Ovary (tissue), 9 donors: ENCODE measurements around the gene ATP8B1. TPM values are rescaled to one million over a fixed set of nuclear protein-coding genes. Genes with fewer than 3 reads are reported as not detected.

ENCODE experiments used
- DNase-seq, 5 donors: peaks; one replicate each; pipeline ENCODE4 v3.0.0-alpha.2; 2019 to 2020
- H3K27ac ChIP-seq, 2 donors: fragments of 200-600 bp; one replicate each; pipeline versions ENCODE4 v1.5.1 to v1.8.0; 2019 to 2022
- H3K27me3 ChIP-seq: fragments of 200-600 bp; one replicate; pipeline ENCODE4 v1.8.0; 2022
- H3K36me3 ChIP-seq: fragments of 200-600 bp; sonication (generic); one replicate; pipeline ENCODE4 v1.5.1; 2019
- H3K4me1 ChIP-seq: one replicate; pipeline ENCODE4 v1.8.1; 2013; ENCODE audit warnings: mild to moderate bottlenecking, moderate library complexity; ENCODE audit not compliant: insufficient read depth
- H3K4me3 ChIP-seq: fragments of 200-600 bp; sonication (generic); one replicate; pipeline ENCODE4 v1.5.1; 2017
- H3K9me3 ChIP-seq, 2 donors: fragments of 200-600 bp in 1 of 2; sonication (generic) in 1 of 2; one replicate each; pipeline versions ENCODE4 v1.5.1 to v1.8.1; 2013 to 2019; ENCODE audit warnings: mild to moderate bottlenecking in 1 of 2, moderate library complexity in 1 of 2
- EP300 ChIP-seq: sonication (generic); formaldehyde crosslinking; IDR thresholded peaks from one replicate; pipeline ENCODE4 v1.6.1; 2017; ENCODE audit warnings: antibody characterized with exemption
- POLR2A ChIP-seq: fragments of 450-650 bp; IDR thresholded peaks from one replicate; pipeline ENCODE4 v1.6.1; 2017; ENCODE audit warnings: antibody characterized with exemption, mild to moderate bottlenecking, moderate library complexity
- WGBS, 3 donors: extraction: QIAGEN DNeasy Blood & Tissue Kit in 1 of 3; methylation state at CpG; one replicate each; pipeline versions ENCODE4 v1.1.5 to v1.1.7; 2013 to 2017; 5-methylcytosine and 5-hydroxymethylcytosine counted together
- intact Hi-C, 4 donors: fragments of 100-400 bp; cut with DNase I; formaldehyde crosslinking; loops; one replicate each; pipeline versions ENCODE4 v1.11.0 to v1.15.1; 2022 to 2023
- polyA plus RNA-seq, 2 donors: library from polyadenylated mRNA; stranded (reverse); fragments of 200-250 nt in 1 of 2; fragments of 350-450 nt in 1 of 2; fragmentation: Illumina TruSeq in 1 of 2; extraction: RNeasy Lipid Tissue Mini Kit (QIAGEN cat#74804) in 1 of 2; gene quantifications; one replicate each; pipeline ENCODE4 v1.2.3, GENCODE V29; 2013 to 2014
- total RNA-seq, 7 donors: library from RNA; depleted of rRNA in 2 of 7; stranded (reverse); fragments of >200 nt in 2 of 7; fragmentation: NEBNext Ultra II Directional in 3 of 7; extraction: Animal tissue kit (Norgen Biotek cat#: 25700) in 3 of 7; gene quantifications; one replicate each; pipeline versions ENCODE4 v1.1.0 to v1.2.4, GENCODE V29; 2016 to 2023
- TF ChIP-seq, protein P1 (sequence below), 3 donors: fragments of 450-650 bp in 2 of 3; fragments of 200-600 bp in 1 of 3; IDR thresholded peaks; one replicate each; pipeline versions ENCODE4 v1.5.1 to v1.8.0; 2016 to 2022; ENCODE audit warnings: antibody characterized with exemption in 3 of 3, mild to moderate bottlenecking in 1 of 3
- donor health status: DM: no; HTN: no; CAD: no; lungs with moderate emphysema.
- donor health status: DM: no; HTN: no; CAD: no.
- donor health status: Bipolar disorder and iron deficiency.
- donor health status: DM: yes; HTN: yes; CAD: no.
- donor health status: DM: no; HTN: no; CAD: no.
- donor health status: DM: yes; HTN: yes; CAD: no.

The ATP8B1 gene
- total and polyA plus RNA-seq, 9 donors, result 1.4 to 13.2 (median 5.2) TPM

DNA sequence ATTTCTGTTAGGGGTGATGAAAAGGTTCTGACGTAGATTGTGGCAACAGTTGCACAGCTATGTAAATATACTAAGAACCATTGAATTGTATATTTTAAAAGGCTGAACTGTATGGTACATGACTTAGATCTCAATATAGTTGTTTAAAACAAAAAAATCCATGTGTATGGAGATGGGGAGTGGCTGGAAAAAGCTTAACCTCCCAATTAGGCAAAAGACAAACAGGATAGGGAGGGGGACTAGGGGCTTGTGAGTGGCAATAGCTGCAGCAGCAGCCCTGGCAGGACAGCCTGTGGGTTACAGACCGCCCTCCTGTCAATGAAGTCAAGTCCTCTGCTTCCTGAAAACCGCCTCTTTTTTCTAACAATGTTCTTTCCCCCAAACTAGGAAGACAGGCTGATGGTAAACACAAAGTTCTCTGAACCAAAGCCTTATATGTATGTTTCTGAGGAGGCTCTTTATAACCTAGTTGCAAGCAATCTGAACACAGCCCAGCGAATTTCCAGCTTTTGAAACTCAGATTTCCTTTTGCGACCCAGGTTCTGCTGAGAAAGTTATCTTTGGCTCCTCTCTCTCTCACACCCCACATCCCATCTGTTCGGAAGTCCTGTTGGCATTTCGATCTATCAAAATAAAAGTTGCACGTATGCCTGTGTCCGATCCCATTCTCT is 10.3 kb downstream of the ATP8B1 start:
- DNase-seq, result no peak
- Histone ChIP-seq H3K27ac (no peak overlapping the region), H3K27me3 (no peaks in the 10 kb centered on the region), H3K4me3 (no peak overlapping the region), H3K4me1 (peaks cover 3% of the 10 kb centered on the region), H3K9me3 (no peaks in the 10 kb centered on the region), H3K36me3 (no peaks in the 10 kb centered on the region)
- TF ChIP-seq POLR2A (no peak), EP300 (no peak)
- TF ChIP-seq, protein P1, sequence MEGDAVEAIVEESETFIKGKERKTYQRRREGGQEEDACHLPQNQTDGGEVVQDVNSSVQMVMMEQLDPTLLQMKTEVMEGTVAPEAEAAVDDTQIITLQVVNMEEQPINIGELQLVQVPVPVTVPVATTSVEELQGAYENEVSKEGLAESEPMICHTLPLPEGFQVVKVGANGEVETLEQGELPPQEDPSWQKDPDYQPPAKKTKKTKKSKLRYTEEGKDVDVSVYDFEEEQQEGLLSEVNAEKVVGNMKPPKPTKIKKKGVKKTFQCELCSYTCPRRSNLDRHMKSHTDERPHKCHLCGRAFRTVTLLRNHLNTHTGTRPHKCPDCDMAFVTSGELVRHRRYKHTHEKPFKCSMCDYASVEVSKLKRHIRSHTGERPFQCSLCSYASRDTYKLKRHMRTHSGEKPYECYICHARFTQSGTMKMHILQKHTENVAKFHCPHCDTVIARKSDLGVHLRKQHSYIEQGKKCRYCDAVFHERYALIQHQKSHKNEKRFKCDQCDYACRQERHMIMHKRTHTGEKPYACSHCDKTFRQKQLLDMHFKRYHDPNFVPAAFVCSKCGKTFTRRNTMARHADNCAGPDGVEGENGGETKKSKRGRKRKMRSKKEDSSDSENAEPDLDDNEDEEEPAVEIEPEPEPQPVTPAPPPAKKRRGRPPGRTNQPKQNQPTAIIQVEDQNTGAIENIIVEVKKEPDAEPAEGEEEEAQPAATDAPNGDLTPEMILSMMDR (IDR thresholded peaks at IDR 0.05), result no peak
- intact Hi-C loops, result no loop called here
- WGBS, 3 donors, result 39 to 60% (median 43%) methylated on average over 9 of the region's 9 CpGs

DNA sequence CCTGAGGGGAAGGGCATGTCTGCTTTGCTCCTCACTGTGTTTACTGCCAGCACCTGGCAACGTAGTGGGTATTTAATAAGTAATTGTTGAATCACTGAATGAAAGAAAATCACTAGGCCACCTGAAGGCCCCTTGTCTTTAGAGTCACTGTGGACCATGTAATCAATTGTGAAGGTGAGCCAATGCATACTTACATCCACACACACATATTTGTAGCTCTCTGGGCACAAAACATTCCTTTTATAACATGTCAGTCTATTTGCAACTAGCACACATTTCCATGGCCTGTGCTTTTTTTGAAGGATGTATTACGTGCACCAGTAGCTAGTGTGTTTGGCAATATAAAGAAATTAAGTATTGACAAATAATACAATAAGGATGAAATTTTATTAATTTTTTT is 11.2 kb downstream of the ATP8B1 start:
- Histone ChIP-seq H3K4me3 (no peak overlapping the region), H3K27me3 (no peaks in the 10 kb centered on the region), H3K27ac (no peak overlapping the region), H3K36me3 (no peaks in the 10 kb centered on the region), H3K4me1 (peaks cover 3% of the 10 kb centered on the region), H3K9me3 (no peaks in the 10 kb centered on the region)
- TF ChIP-seq EP300 (no peak), POLR2A (no peak)
- TF ChIP-seq, protein P1 (IDR thresholded peaks at IDR 0.05), result no peak
- 74 to 84% (median 83%) methylated on average over 2 of the region's 2 CpGs for WGBS, 3 donors
- intact Hi-C loops, result no loop called here
- no peak for DNase-seq

DNA sequence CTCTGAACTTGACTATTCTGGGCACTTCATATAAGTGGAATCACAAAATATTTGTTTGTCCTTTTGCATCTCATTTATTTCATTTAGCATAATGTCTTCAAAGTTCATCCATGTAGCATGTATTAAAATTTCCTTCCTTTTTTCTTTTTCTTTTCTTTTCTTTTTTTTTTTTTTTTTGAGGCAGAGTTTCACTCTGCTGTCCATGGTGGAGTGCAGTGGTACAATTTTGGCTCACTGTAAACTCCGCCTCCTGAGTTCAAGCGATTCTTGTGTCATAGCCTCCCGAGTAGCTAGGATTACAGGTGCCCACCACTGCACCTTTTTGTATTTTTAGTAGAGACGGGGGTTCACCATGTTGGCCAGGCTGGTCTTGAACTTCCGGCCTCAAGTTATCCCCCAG is 11.9 kb downstream of the ATP8B1 start:
- 85 to 97% (median 93%) methylated on average over 5 of the region's 5 CpGs for WGBS, 3 donors
- Histone ChIP-seq H3K9me3 (no peaks in the 10 kb centered on the region), H3K27ac (no peak overlapping the region), H3K36me3 (no peaks in the 10 kb centered on the region), H3K4me1 (peaks cover 3% of the 10 kb centered on the region), H3K27me3 (no peaks in the 10 kb centered on the region), H3K4me3 (no peak overlapping the region)
- no peak for DNase-seq
- TF ChIP-seq, protein P1 (IDR thresholded peaks at IDR 0.05), result no peak
- TF ChIP-seq POLR2A (no peak), EP300 (no peak)
- intact Hi-C loops, result no loop called here

DNA sequence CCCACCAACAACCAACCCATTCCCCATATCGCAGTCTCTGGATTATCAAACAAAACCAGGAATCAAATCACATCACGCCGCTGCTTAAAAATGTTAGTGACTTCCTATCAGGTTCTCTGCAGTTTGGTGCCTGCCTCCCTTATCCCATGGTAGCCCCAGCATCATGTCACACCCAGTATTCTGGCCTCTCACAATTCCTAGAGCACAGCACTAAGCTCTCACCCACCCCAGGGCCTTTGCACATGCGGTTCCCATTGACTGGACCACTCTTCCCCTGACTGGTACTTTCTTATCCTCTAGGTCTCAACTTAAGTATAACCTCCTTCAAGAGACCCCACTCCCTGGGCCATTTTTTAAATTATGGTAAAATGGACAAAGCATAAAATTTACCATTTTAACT is 12.8 kb downstream of the ATP8B1 start:
- Histone ChIP-seq H3K4me3 (no peak overlapping the region), H3K9me3 (no peaks in the 10 kb centered on the region), H3K27ac (no peak overlapping the region), H3K27me3 (no peaks in the 10 kb centered on the region), H3K4me1 (peaks cover 3% of the 10 kb centered on the region), H3K36me3 (no peaks in the 10 kb centered on the region)
- WGBS, 3 donors, result 94 to 99% (median 95%) methylated on average over 4 of the region's 4 CpGs
- intact Hi-C loops, result no loop called here
- TF ChIP-seq, protein P1 (IDR thresholded peaks at IDR 0.05), result no peak
- TF ChIP-seq POLR2A (no peak), EP300 (no peak)
- no peak for DNase-seq
